Rectal smooth muscle tissue (tissue), 1 donor: ENCODE results near the gene NHLH2.

ENCODE experiments used
- H3K27ac ChIP-seq: one replicate; pipeline ENCODE4 v1.7.0; 2013; ENCODE audit warnings: low read depth, low read length, inconsistent platforms
- H3K27me3 ChIP-seq: one replicate; pipeline ENCODE4 v1.7.0; 2013; ENCODE audit warnings: low read length; ENCODE audit not compliant: control insufficient read depth, insufficient read depth
- H3K36me3 ChIP-seq: one replicate; pipeline ENCODE4 v1.7.0; 2013; ENCODE audit warnings: low read length; ENCODE audit not compliant: control insufficient read depth, insufficient read depth
- H3K4me1 ChIP-seq: one replicate; pipeline ENCODE4 v1.7.0; 2013; ENCODE audit warnings: low read length; ENCODE audit not compliant: control insufficient read depth, insufficient read depth
- H3K4me3 ChIP-seq: one replicate; pipeline ENCODE4 v1.7.0; 2013; ENCODE audit warnings: low read length
- H3K9ac ChIP-seq: one replicate; pipeline ENCODE4 v1.7.0; 2013; ENCODE audit warnings: low read length

The NHLH2 gene

GRCh38 chr1:115865704-115866380, 24.9 kb upstream of the NHLH2 start:
- Histone ChIP-seq H3K4me1 (no peaks in the 10 kb centered on the region), H3K36me3 (no peaks in the 10 kb centered on the region), H3K27me3 (no peaks in the 10 kb centered on the region), H3K27ac (no peak overlapping the region), H3K9ac (no peak overlapping the region), H3K4me3 (no peak overlapping the region)

- Histone ChIP-seq H3K9ac (no peak overlapping the region), H3K27ac (no peak overlapping the region), H3K27me3 (no peaks in the 10 kb centered on the region), H3K36me3 (no peaks in the 10 kb centered on the region), H3K4me3 (no peak overlapping the region), H3K4me1 (no peaks in the 10 kb centered on the region)
These were observed 21.5 kb upstream of the NHLH2 start for GRCh38 chr1:115862403-115862802.

GRCh38 chr1:115854005-115854404, 13.1 kb upstream of the NHLH2 start:
- Histone ChIP-seq H3K27ac (no peak overlapping the region), H3K9ac (no peak overlapping the region), H3K27me3 (no peaks in the 10 kb centered on the region), H3K4me1 (no peaks in the 10 kb centered on the region), H3K36me3 (no peaks in the 10 kb centered on the region), H3K4me3 (no peak overlapping the region)

DNA sequence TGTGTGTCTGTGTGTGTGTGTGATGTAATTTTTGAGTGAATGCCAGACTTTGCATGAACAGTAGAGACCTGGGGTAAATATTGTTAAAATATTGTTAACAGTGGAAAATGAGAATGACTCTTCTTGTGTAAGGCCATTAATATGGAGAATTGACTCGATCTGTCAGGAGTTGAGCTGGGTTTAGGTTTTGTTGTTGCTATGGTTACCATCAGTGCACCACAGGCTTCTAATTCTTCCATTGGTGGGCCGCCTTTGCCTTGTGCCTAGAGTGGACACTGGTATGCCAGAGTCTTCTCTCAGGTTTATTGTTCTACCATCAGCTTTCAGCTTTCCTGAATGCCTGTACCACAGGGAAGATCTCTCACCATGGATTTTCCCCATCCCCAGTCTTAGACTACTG, 10.0 kb upstream of the NHLH2 start:
- H3K36me3 ChIP-seq: no peaks in the 10 kb centered on the region
- H3K4me1 ChIP-seq: no peaks in the 10 kb centered on the region
- no peak overlapping the region for H3K4me3 ChIP-seq
- H3K9ac ChIP-seq: no peak overlapping the region
- H3K27me3 ChIP-seq: no peaks in the 10 kb centered on the region
- H3K27ac ChIP-seq: no peak overlapping the region

- Histone ChIP-seq H3K27ac (no peak overlapping the region), H3K9ac (no peak overlapping the region), H3K27me3 (no peaks in the 10 kb centered on the region), H3K4me1 (no peaks in the 10 kb centered on the region), H3K4me3 (no peak overlapping the region), H3K36me3 (no peaks in the 10 kb centered on the region)
These were observed 6.9 kb upstream of the NHLH2 start for GRCh38 chr1:115847787-115848186.

- Histone ChIP-seq H3K9ac (no peak overlapping the region), H3K27me3 (peaks cover 21% of the 10 kb centered on the region), H3K4me1 (peaks cover 4% of the 10 kb centered on the region), H3K36me3 (no peaks in the 10 kb centered on the region), H3K27ac (no peak overlapping the region), H3K4me3 (no peak overlapping the region)
These were observed 2.0 kb upstream of the NHLH2 start for GRCh38 chr1:115842948-115843347.

DNA sequence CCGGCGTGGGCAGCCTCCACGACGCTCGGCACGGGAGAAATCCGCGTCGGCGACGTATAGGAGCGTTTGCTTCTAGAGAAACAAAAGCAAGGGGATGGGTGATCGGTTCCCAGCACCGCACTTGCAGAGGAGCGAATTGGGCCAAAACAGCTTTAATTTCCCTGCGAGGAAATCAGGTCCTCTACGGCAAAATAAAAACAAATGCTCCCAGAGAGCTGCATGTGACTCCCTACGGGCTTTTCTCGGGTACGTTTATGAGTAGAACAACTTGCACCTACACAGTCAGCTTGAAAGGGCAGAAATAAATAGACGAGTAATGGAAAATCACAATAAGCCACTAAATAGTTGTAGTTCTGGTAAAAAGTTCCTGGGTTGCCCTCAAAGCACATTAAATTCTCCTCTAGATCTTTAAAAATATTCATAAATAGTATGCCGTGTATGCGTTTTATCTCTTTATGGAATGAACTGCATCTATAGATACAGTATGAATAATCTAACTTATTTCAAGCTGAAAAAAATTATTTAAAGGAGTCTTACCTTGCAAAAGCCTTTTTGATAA, 1.2 kb downstream of the NHLH2 start:
- H3K36me3 ChIP-seq: no peaks in the 10 kb centered on the region
- H3K27ac ChIP-seq: no peak overlapping the region
- H3K4me1 ChIP-seq: peaks cover 4% of the 10 kb centered on the region
- H3K27me3 ChIP-seq: peaks cover 25% of the 10 kb centered on the region
- no peak overlapping the region for H3K9ac ChIP-seq
- H3K4me3 ChIP-seq: no peak overlapping the region

GRCh38 chr1:115839029-115839678, 1.8 kb downstream of the NHLH2 start:
- Histone ChIP-seq H3K36me3 (no peaks in the 10 kb centered on the region), H3K4me1 (peaks cover 4% of the 10 kb centered on the region), H3K9ac (no peak overlapping the region), H3K27me3 (peaks cover 25% of the 10 kb centered on the region), H3K4me3 (peak overlapping the region; percentile 50), H3K27ac (no peak overlapping the region)

DNA sequence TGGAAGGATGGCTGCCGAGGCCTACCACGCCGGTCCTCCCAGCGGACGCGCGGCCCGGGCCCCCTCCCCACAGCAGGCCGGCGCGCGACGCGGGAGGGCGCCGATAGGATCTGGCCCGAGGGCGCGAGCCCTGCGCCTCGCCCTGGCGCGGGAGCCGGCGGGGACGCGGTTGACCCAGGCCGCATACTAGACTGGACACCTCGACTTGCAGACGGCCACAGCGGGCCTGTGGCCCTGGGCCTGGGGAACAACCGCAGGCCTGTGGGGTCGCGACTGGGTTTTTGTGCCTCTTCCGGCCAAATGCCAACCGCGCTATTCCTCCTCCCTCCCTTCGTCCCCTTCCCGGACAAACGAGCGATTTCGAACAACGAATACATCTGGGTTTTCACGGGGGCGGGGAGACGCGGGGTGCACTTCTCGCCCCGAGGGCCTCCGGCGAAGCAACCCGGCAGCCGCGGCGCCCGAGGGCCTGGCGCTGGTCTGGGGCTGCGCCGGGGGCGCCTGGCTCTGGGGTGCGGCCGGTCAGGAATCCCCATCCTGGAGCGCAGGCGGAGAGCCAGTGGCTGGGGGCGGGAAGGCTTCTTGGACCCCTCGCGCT, 2.4 kb downstream of the NHLH2 start:
- no peak overlapping the region for H3K27ac ChIP-seq
- peaks cover 4% of the 10 kb centered on the region for H3K4me1 ChIP-seq
- peak overlapping the region; percentile 50 for H3K4me3 ChIP-seq
- no peak overlapping the region for H3K9ac ChIP-seq
- H3K27me3 ChIP-seq: peaks cover 25% of the 10 kb centered on the region
- H3K36me3 ChIP-seq: no peaks in the 10 kb centered on the region

DNA sequence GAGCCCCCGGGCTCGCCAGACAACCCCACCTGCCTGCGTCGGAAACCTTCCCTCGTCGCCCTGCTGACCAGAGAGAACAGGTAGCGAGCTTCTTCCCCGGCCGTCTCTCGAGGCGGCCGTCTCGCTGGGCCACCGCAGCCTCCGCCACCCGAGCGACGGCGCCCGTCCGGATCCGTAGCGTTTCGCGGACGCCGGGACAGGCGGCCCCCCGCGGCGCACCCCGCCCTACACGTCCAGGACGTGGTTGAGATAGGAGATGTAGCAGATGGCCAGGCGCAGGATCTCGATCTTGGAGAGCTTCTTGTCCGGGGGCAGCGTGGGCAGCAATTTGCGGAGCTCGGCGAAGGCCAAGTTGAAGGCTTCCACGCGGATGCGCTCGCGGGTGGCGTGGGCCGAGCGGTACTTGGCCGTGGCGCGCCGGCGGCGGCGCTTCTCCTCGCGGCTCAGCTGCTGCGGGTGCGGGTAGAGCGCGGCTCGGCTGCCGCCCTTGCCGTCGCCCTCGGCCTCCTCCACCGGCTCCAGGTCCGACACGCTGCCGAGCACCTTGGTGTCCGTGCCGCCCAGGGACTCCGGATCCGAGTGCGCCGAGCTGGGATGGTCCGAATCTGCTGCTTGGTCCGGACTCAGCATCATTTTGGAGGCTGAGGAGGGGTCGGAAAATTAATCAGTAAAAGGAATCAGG, 3.0 kb downstream of the NHLH2 start:
- Histone ChIP-seq H3K27ac (no peak overlapping the region), H3K4me1 (peaks cover 4% of the 10 kb centered on the region), H3K36me3 (no peaks in the 10 kb centered on the region), H3K9ac (no peak overlapping the region), H3K27me3 (peaks cover 25% of the 10 kb centered on the region), H3K4me3 (peak overlapping the region; percentile 33)

DNA sequence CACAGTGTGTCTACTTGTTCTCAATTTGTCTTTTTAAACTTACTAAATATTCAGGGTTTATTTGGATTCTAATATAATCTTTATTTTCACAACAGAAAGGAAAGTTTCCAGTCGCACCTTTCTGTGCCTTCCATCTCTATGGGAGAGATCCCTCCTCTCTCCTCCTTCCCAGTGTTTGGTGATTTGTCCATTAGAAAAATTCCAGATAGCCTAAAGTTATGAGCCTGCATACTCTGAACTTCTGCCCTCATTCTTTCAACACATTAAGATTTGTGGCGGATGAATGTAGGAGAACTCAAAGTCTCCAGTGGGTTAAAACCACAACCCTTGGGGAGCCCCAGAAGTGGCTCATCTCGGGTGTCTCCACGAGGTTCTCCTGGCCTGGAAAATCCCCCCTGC, 3.6 kb downstream of the NHLH2 start:
- H3K4me3 ChIP-seq: peak overlapping the region; percentile 33
- no peaks in the 10 kb centered on the region for H3K36me3 ChIP-seq
- peaks cover 4% of the 10 kb centered on the region for H3K4me1 ChIP-seq
- no peak overlapping the region for H3K27ac ChIP-seq
- H3K27me3 ChIP-seq: peaks cover 25% of the 10 kb centered on the region
- no peak overlapping the region for H3K9ac ChIP-seq

DNA sequence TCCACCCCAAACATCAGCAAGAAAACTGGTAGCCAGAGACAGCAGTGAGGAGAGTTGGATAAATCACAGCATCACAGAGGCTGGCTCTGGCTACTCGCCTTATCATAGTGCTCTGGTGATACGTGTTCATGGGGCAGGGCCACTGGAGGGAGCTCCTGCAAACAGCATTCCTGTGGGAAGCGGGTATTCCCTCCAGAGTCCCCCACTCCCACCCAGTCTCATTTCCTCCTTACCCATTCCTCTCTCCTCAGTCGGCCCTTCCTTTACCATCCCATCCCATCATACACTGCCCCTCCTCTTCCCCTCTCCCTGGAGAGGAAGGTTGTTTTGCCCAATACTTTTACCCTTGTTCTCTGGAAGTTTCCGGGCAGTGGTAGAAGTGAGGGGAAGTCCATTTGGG, 7.1 kb downstream of the NHLH2 start:
- Histone ChIP-seq H3K4me1 (peaks cover 10% of the 10 kb centered on the region), H3K36me3 (no peaks in the 10 kb centered on the region), H3K9ac (no peak overlapping the region), H3K27me3 (peaks cover 13% of the 10 kb centered on the region), H3K4me3 (no peak overlapping the region), H3K27ac (no peak overlapping the region)
